GM12878 (cell line): Measurements from ENCODE around the gene SCYL1. TPM values are rescaled to one million over a fixed set of nuclear protein-coding genes. Genes with fewer than 3 reads are reported as not detected.
A peak's percentile ranks its signal among the peaks of the same experiment; 100 is the strongest.

Experiments used
- ATAC-seq: fragments of 200-7000 bp; cut with Tn5 transposase; 3 replicates; pipeline ENCODE4 v1.9.1; 2020; ENCODE audit warnings: mild to moderate bottlenecking, moderate library complexity
- BruUV-seq: library from RNA; stranded (reverse); fragments of 400-500 nt; replicated peaks from 2 replicates; lab custom pipeline; 2021; lab: Mats Ljungman, UMichigan
- CTCF ChIA-PET: fragments of 300-600 bp; sonication (Branson Sonifier 250); formaldehyde crosslinking; extraction: SDS; loops from one replicate; lab custom pipeline; 2021; ENCODE audit warnings: inconsistent platforms; lab: Yijun Ruan, JAX
- POLR2A ChIA-PET: fragments of 350-600 bp; formaldehyde crosslinking; extraction: SDS; loops from one replicate; lab custom pipeline; 2021; ENCODE audit warnings: inconsistent platforms; lab: Charles Lee
- RAD21 ChIA-PET: fragments of 300-600 bp; sonication (Branson Sonifier 250); formaldehyde crosslinking; loops from one replicate; lab custom pipeline; 2023; ENCODE audit warnings: antibody characterized with exemption; ENCODE audit not compliant: unreplicated experiment; lab: Charles Lee
- SMC1A ChIA-PET: fragments of 300-600 bp; sonication (Branson Sonifier 250); formaldehyde crosslinking; loops from one replicate; lab custom pipeline; 2023; ENCODE audit not compliant: unreplicated experiment, uncharacterized antibody; lab: Charles Lee
- DNase-seq: peaks from one replicate; pipeline ENCODE4 v3.0.0-alpha.2; 2011; ENCODE audit warnings: low read depth, low spot score
- FAIRE-seq: peaks from 3 replicates; lab custom pipeline; 2011; peaks lifted over from hg19 to GRCh38; lab: Jason Lieb, UNC
- H2AFZ ChIP-seq: 2 replicates; pipeline ENCODE4 v1.6.0; 2011; ENCODE audit warnings: low read depth, low read length, control low read depth; ENCODE audit not compliant: control insufficient read depth
- H3K27ac ChIP-seq: 2 replicates; pipeline ENCODE4 v1.5.1; 2011; ENCODE audit warnings: control low read depth; ENCODE audit not compliant: control insufficient read depth, insufficient read depth
- H3K27me3 ChIP-seq, 2 experiments: replicated peaks in 1 of 2; 2 replicates each; pipeline versions ENCODE4 v1.6.0 to v1.6.1; 2011; ENCODE audit warnings: low read length in 1 of 2; ENCODE audit not compliant: control insufficient read depth in 2 of 2, insufficient read depth in 2 of 2
- H3K36me3 ChIP-seq, 2 experiments: 2 replicates each; pipeline ENCODE4 v1.5.1; 2011; ENCODE audit warnings: low read length in 1 of 2; ENCODE audit not compliant: control insufficient read depth in 2 of 2, insufficient read depth in 2 of 2
- H3K4me1 ChIP-seq: 2 replicates; pipeline ENCODE4 v1.6.1; 2011; ENCODE audit warnings: mild to moderate bottlenecking, low read length, moderate library complexity, mixed read lengths; ENCODE audit not compliant: control insufficient read depth, insufficient read depth
- H3K4me2 ChIP-seq: 2 replicates; pipeline ENCODE4 v1.6.0; 2011; ENCODE audit warnings: control low read depth; ENCODE audit not compliant: control insufficient read depth, insufficient read depth
- H3K4me3 ChIP-seq: fragments of 200-600 bp; sonication (generic); 2 replicates; pipeline ENCODE4 v1.5.1; 2016
- H3K79me2 ChIP-seq: 2 replicates; pipeline ENCODE4 v1.6.0; 2011; ENCODE audit warnings: low read length; ENCODE audit not compliant: control insufficient read depth, insufficient read depth
- H3K9ac ChIP-seq: 2 replicates; pipeline ENCODE4 v1.8.0; 2011; ENCODE audit warnings: low read length, control low read depth, mixed read lengths; ENCODE audit not compliant: control insufficient read depth, insufficient read depth
- H3K9me3 ChIP-seq: replicated peaks from 3 replicates; pipeline ENCODE4 v1.5.1; 2011; ENCODE audit warnings: mild to moderate bottlenecking, low read length; ENCODE audit not compliant: control insufficient read depth, insufficient read depth
- H4K20me1 ChIP-seq: 2 replicates; pipeline ENCODE4 v1.6.0; 2011; ENCODE audit not compliant: control insufficient read depth, insufficient read depth
- CHD4 ChIP-seq: fragments of 200-600 bp; sonication (generic); IDR thresholded peaks from 2 replicates; pipeline ENCODE4 v1.6.1; 2016; ENCODE audit warnings: mild to moderate bottlenecking
- CREM ChIP-seq: IDR thresholded peaks from 2 replicates; pipeline ENCODE4 v1.6.1; 2014; ENCODE audit warnings: antibody characterized with exemption, low read depth
- ESRRA ChIP-seq: IDR thresholded peaks from 2 replicates; pipeline ENCODE4 v1.6.1; 2012; ENCODE audit warnings: mild to moderate bottlenecking, low read length, improper control_type of control experiment
- PKNOX1 ChIP-seq: fragments of 450-650 bp; IDR thresholded peaks from 2 replicates; pipeline ENCODE4 v1.6.1; 2016; ENCODE audit warnings: mild to moderate bottlenecking
- POLR2A ChIP-seq: IDR thresholded peaks from 2 replicates; pipeline ENCODE4 v1.6.1; 2011; ENCODE audit warnings: low read depth, mild to moderate bottlenecking, low read length
- SPI1 ChIP-seq: IDR thresholded peaks from 2 replicates; pipeline ENCODE4 v1.6.1; 2011; ENCODE audit warnings: low read depth, mild to moderate bottlenecking, low read length, moderate library complexity, borderline replicate concordance; ENCODE audit not compliant: insufficient read depth
- SRF ChIP-seq, 2 experiments: IDR thresholded peaks; 2 replicates each; pipeline ENCODE4 v1.6.1; 2011; ENCODE audit warnings: low read depth in 2 of 2, low read length in 2 of 2, mild to moderate bottlenecking in 1 of 2, moderate library complexity in 1 of 2
- TCF3 ChIP-seq: IDR thresholded peaks from 2 replicates; pipeline ENCODE4 v1.6.1; 2012; ENCODE audit warnings: low read depth, mild to moderate bottlenecking, low read length, borderline replicate concordance; ENCODE audit not compliant: insufficient read depth
- WGBS: methylation state at CpG from one replicate; pipeline ENCODE4 v1.1.6; 2016; ENCODE audit warnings: low lambda C conversion rate; ENCODE audit not compliant: insufficient replicate concordance, insufficient coverage; ENCODE audit errors: missing lambda C conversion rate; 5-methylcytosine and 5-hydroxymethylcytosine counted together
- in situ Hi-C: fragments of 300-500 bp; cut with MboI; formaldehyde crosslinking; loops from 9 replicates; pipeline ENCODE4 v1.14.3; 2018; ENCODE audit warnings: mixed read lengths
- intact Hi-C: fragments of 100-400 bp; cut with micrococcal nuclease; formaldehyde crosslinking; loops from one replicate; pipeline ENCODE4 v1.14.2; 2022; ENCODE audit not compliant: unreplicated experiment
- polyA plus RNA-seq, 11 experiments: library from polyadenylated mRNA; depleted of rRNA in 4 of 11; unstranded in 6 of 11; stranded (reverse) in 5 of 11; fragments of >200 nt; fragmentation: Nextera tagmentation in 4 of 11; fragmentation: Illumina TruSeq in 1 of 11; extraction: Ambion mirVana in 4 of 11; extraction: Trizol in 1 of 11; gene quantifications; 1 replicate in 1 of 11; 2 replicates in 10 of 11; pipeline versions ENCODE4 v1.2.1 to v1.2.3, GENCODE V29; 2011 to 2016; ENCODE audit warnings: inconsistent platforms in 2 of 11, missing spikeins in 2 of 11, low read depth in 1 of 11
- total RNA-seq, 4 experiments: library from RNA; depleted of rRNA in 3 of 4; stranded (reverse); fragments of >200 nt in 3 of 4; fragmentation: Illumina TruSeq in 1 of 4; extraction: Trizol in 1 of 4; gene quantifications; 2 replicates each; pipeline versions ENCODE4 v1.2.1 to v1.2.3, GENCODE V29; 2013 to 2021
- TF ChIP-seq, protein P1 (sequence below): fragments of 450-650 bp; IDR thresholded peaks from 2 replicates; pipeline ENCODE4 v1.6.1; 2017; ENCODE audit warnings: borderline replicate concordance
- TF ChIP-seq, protein P2 (sequence below): fragments of 450-650 bp; IDR thresholded peaks from 2 replicates; pipeline ENCODE4 v1.6.1; 2017; ENCODE audit warnings: mild to moderate bottlenecking, low read depth, inconsistent platforms; ENCODE audit not compliant: poor library complexity, severe bottlenecking

Gene SCYL1
- total and polyA plus RNA-seq, 10 of the 15 experiments (the other 5 are each of a cell fraction or from before 2014, with no cell fraction given) = 0.80 to 82.7 (median 51.2) TPM

DNA sequence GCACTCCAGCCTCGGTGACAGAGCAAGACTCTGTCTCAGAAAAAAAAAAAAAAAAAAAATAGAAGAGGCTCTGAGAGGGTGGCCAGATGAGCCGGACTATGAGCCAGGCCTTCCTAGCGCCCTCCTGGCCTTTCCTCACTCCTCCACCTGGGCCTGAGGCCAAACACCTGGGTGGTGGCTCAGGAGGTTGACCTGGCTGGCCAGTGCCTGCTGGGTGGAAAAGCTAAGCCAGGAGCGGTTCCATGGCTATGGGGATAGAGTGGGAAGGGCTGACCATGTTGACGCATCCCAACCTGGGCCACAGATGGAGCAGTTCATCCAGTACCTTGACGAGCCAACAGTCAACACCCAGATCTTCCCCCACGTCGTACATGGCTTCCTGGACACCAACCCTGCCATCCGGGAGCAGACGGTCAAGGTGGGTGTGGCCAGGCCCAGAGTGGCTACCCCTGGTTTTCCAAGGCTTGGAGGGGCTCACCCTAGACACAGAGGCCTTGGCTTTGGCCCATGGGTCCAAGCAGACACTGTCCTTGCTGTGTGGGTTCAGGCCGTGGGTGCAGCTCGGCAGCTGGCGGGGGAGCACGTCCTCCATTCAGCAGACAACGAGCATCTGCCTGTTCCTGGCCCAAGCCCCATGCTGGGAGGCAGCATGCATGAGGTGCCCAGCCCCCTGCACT, 7.6 kb downstream of the SCYL1 start:
- H3K27ac ChIP-seq = no peak overlapping the region
- SMC1A ChIA-PET = interaction anchor here (0.6 kb wide), 1 partner anchor 152 kb away, joined by 3 read pairs; no protein-coding TSS in a partner anchor
- FAIRE-seq (no peak), DNase-seq (no peak), ATAC-seq (no peak)
- RAD21 ChIA-PET = no interaction called here
- no peaks in the 10 kb centered on the region for H3K79me2 ChIP-seq
- no peak overlapping the region for H3K9ac ChIP-seq
- H3K4me3 ChIP-seq = no peak overlapping the region
- no peak overlapping the region for H2AFZ ChIP-seq
- no peaks in the 10 kb centered on the region for H3K4me1 ChIP-seq
- H3K4me2 ChIP-seq = no peak overlapping the region
- H3K9me3 ChIP-seq = no peaks in the 10 kb centered on the region
- POLR2A ChIA-PET = interaction anchor here (0.7 kb wide), 1 partner anchor 327 kb away, joined by 5 read pairs; no protein-coding TSS in a partner anchor
- no peaks in the 10 kb centered on the region for H4K20me1 ChIP-seq
- H3K36me3 ChIP-seq = peaks cover 11 to 29% of the 10 kb centered on the region in 2 experiments
- 91% methylated on average over 14 of the region's 15 CpGs for WGBS
- TF ChIP-seq POLR2A (0 out of 2 replicates have a peak, but pooled peaks have one; percentile 49), CHD4 (no peak)
- CTCF ChIA-PET = interaction anchor here (2.7 kb wide), 1 partner anchor 8 kb away, joined by 16 read pairs; no protein-coding TSS in a partner anchor
- in situ Hi-C loops = no loop called here
- no TSS peak for BruUV-seq
- intact Hi-C loops = no loop called here
- no peaks in the 10 kb centered on the region for H3K27me3 ChIP-seq

DNA sequence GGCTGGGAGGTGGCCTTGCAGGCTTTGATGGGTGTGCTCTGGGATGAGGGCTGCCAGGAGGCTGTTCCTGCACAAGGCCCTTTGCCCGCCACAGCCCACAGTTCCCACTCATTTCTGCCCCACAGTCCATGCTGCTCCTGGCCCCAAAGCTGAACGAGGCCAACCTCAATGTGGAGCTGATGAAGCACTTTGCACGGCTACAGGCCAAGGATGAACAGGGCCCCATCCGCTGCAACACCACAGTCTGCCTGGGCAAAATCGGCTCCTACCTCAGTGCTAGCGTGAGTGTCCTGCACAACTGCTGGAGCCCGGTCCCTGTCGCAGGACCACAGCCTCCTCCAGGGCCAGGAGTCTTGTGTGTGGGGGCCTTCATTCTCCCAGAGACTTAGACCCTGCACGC, 10.2 kb downstream of the SCYL1 start:
- Histone ChIP-seq H3K27me3 (no peaks in the 10 kb centered on the region), H3K27ac (no peak overlapping the region), H3K4me3 (no peak overlapping the region), H3K79me2 (no peaks in the 10 kb centered on the region), H2AFZ (no peak overlapping the region), H3K9me3 (no peaks in the 10 kb centered on the region), H3K4me2 (no peak overlapping the region), H3K9ac (no peak overlapping the region), H4K20me1 (no peaks in the 10 kb centered on the region), H3K36me3 (peaks cover 14 to 21% of the 10 kb centered on the region in 2 experiments), H3K4me1 (no peaks in the 10 kb centered on the region)
- ChIA-PET SMC1A (no interaction called here), CTCF (no interaction called here), POLR2A (no interaction called here), RAD21 (no interaction called here)
- intact Hi-C loops (no loop called here), in situ Hi-C loops (no loop called here)
- BruUV-seq = no TSS peak
- FAIRE-seq (no peak), DNase-seq (no peak), ATAC-seq (no peak)
- 95% methylated on average over 9 of the region's 9 CpGs for WGBS
- TF ChIP-seq PKNOX1 (no peak), ESRRA (no peak), TCF3 (no peak), CREM (no peak), SPI1 (no peak), SRF (IDR thresholded peaks at IDR 0.05; ENCODE audit: low read depth in 2 of 2, low read length in 2 of 2) (no peak)
- TF ChIP-seq, protein P1, sequence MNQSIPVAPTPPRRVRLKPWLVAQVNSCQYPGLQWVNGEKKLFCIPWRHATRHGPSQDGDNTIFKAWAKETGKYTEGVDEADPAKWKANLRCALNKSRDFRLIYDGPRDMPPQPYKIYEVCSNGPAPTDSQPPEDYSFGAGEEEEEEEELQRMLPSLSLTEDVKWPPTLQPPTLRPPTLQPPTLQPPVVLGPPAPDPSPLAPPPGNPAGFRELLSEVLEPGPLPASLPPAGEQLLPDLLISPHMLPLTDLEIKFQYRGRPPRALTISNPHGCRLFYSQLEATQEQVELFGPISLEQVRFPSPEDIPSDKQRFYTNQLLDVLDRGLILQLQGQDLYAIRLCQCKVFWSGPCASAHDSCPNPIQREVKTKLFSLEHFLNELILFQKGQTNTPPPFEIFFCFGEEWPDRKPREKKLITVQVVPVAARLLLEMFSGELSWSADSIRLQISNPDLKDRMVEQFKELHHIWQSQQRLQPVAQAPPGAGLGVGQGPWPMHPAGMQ = no peak
- TF ChIP-seq, protein P2, sequence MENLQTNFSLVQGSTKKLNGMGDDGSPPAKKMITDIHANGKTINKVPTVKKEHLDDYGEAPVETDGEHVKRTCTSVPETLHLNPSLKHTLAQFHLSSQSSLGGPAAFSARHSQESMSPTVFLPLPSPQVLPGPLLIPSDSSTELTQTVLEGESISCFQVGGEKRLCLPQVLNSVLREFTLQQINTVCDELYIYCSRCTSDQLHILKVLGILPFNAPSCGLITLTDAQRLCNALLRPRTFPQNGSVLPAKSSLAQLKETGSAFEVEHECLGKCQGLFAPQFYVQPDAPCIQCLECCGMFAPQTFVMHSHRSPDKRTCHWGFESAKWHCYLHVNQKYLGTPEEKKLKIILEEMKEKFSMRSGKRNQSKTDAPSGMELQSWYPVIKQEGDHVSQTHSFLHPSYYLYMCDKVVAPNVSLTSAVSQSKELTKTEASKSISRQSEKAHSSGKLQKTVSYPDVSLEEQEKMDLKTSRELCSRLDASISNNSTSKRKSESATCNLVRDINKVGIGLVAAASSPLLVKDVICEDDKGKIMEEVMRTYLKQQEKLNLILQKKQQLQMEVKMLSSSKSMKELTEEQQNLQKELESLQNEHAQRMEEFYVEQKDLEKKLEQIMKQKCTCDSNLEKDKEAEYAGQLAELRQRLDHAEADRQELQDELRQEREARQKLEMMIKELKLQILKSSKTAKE = no peak
